GM19099 (cell line): Measurements from ENCODE around the gene PJA1.

Experiments used
- POLR2A ChIP-seq: IDR thresholded peaks from 3 replicates; pipeline ENCODE4 v1.6.1; 2011; ENCODE audit warnings: low read depth; ENCODE audit not compliant: insufficient read length; ENCODE audit errors: extremely low read depth

PJA1 gene

GRCh38 chrX:69179380-69179911 lies 14.2 kb upstream of the PJA1 start:
- TF ChIP-seq POLR2A, result no peak

- no peak for TF ChIP-seq POLR2A
Observed at GRCh38 chrX:69178592-69178991, 13.3 kb upstream of the PJA1 start.

DNA sequence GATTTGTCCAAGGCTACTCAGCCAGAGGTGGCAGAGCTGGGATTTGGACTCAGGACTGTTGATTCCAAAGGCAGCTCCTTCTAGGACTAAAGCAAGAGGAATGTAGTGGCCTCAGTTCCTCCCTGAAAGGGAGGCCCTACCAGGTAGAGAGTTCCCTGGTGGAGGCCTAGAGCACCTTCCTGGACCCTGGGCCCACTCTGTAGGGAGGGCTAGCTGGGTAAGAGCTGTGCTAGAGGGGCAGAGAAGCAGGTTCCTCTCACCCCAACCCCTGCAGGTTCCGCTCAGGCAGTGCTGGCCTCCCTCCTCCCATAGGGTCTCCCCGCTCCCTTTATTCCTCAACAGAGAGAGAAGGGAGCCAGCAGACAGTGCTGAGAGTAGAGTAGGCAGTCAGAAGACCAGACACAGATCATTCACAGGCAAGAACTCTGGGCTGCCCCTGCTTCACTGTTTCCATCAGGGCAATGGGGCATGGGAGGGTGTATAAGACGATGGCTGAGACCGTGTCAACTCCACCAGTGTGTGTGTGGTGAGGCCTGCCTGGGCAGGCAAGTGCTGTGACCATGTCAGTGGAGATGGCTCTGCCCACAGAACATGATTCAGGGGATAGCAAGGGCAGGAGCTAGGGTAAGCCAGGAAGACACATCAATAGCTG lies 12.4 kb upstream of the PJA1 start:
- TF ChIP-seq POLR2A, result no peak

DNA sequence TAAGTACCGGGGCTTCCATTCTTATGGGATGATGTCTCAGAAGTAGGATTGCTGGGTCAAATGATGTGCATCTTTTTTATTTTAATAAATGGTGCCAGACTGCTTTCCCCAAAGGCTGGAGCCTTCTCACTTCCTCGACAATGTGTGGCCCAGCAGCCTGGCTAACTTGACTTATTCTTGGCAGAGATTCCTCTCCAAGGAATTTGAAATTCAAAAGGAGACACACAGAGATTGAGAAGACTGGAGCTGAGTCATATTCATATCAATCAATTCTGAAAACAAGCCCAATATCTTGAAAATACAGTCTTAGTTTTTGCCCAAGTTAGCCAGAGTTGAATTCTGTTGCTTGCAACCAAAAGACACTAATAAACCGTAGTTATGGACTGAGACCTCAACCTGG lies 10.8 kb upstream of the PJA1 start:
- TF ChIP-seq POLR2A, result no peak

GRCh38 chrX:69173906-69174305 lies 8.7 kb upstream of the PJA1 start:
- TF ChIP-seq POLR2A, result no peak

DNA sequence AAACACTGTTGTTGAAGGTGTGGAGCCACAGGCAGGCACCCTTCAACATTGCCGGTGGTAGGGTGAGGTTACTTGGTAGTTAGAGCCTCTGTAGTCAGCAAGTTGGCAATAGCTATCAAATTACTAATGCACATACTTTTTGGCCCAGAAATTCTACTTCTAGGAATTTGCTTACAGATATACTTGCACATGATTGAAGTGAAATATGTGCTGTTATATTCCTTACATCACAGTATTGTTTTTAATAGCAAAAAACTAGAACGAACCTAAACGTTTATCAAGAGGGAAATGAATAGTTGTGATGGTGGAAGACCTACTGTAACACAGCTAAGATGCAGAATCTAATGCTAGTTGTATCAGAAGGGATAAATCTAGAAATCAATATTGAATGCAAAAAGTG lies 7.7 kb upstream of the PJA1 start:
- no peak for TF ChIP-seq POLR2A

DNA sequence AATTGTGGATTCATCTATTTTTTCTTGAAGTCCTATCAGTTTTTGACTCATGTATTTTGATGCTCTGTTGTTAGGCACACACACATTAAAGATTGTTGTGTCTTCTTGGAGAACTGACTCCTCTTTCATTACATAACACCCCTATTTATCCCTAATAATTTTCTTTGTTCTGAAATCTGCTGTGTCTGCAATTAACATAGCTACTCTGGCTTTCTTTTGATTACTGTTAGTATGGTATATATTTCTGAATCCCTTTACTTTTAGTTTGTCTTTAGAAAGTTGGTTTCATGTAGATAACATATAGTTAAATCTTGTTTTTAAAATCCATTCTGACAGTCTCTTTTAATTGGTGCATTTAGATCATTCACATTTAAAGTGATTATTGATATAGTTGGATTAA lies 5.1 kb upstream of the PJA1 start:
- TF ChIP-seq POLR2A, result no peak

DNA sequence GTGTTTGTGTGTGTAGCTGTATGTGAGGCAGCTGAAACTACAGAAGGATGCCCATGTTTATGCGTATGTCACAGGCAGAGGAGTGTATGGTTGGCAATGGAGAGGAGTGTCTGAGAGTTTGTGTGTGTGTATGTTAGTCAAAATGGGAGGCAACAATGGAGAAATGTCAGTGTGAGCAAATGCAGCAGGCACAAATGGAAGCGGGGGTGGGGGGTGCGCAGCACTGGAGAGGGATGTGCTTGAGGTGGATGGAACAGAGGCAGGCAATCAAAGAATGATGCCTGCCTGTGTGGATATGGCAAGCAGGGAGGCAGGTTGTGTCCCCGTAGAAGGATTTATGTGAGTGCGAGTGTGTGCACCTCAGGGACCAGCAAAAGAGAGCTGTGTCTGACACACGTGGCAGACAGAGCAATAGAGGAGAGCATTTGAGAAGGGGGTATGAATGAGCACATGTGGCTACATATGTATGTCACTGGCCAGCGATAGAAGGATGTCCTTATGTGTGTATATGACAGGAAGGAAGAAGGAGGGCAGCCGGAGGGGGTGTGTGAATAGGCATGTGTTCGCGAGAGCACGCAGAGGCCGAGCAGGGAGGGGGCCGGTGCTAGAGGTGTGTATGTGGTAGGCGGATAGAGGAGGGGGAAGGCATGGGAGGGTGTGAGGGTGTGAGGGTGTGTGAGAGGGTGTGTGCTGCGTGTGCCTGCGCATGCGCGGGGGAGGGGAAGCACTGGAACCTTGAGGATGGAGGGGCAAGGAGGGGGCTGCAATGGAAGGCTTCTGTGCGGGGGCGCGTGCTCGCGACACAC lies 1.1 kb downstream of the PJA1 start:
- TF ChIP-seq POLR2A, result no peak

DNA sequence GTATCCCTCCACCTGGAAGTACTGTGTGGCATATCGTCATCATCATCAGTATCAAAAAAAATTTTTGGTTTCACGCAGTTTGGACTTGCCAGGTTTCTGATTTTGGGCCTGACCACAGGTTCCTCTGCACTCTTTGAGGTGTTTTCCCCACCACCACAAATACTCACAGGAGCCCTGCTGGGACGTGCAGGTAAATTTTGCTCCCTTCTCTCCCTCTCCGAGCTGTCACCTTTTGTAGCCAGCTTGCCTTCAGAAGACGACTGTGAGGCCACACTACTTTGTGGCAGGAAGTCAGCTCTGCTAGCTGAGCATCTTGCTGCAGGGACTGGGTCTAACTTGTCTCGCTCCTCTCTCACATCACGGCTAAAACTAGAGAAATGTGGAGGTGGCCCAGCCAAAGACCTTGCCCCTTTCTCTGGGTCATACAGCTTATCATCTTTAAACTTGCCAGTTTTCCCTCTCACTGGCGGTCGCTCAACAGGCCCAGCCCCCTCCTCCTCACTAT lies 2.8 kb downstream of the PJA1 start:
- no peak for TF ChIP-seq POLR2A

- no peak for TF ChIP-seq POLR2A
Observed at GRCh38 chrX:69161786-69162349, 3.4 kb downstream of the PJA1 start.

DNA sequence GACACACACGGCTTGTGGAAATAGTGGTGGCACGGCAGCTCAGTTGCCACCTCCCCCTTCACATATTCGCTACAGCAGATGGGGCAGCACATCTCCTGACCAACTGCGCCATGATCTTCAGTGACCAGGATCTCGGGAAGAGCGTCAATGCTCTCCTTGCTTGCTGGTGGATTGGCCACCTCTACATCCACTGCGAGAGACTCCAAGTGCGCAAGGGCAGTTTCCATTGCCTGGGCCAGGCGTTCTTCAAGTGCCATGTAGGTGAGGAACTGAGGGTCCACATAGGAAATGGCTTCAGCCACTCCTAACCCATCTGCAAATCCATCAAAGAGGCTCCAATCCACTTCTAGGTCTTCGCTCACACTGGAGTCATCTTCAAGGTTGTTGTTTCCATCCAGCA lies 3.9 kb downstream of the PJA1 start:
- TF ChIP-seq POLR2A, result no peak

- no peak for TF ChIP-seq POLR2A
Observed at GRCh38 chrX:69158166-69158980, 6.9 kb downstream of the PJA1 start.

GRCh38 chrX:69156638-69157037 lies 8.6 kb downstream of the PJA1 start:
- TF ChIP-seq POLR2A, result no peak

DNA sequence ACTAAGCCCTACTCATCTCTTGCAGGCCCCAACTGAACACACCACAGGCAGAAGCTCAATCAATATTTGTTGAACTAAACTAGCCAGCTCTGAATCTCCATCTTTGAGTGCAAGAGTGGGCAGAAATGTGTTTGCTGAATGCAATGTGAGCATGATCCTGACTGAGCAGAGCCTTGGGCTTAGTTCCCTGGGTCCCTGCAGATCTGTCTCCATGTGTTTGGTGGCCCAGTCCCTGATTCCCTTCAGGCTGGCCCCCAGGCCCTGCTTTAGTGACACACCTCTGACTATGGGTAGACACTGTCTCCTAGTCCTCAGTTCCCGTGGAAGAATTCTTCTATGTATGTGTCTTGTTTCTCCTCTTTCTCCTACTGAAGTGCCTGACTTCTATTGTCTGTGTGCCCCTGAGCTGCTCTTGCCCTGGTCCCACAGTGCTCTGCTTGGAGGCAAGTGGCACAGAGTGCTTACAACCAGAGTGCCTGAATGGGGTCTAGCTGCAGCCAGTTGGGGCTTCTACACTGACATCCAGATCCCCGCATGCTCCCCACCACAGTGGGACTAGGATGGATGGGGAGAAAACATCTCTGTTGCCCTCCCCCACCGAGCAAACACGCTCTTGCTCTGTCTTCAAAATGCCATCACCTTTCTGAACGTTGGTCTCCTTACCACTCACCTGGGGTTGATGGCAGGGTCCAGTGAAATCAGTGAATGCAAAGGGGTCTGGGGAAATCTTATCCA lies 9.3 kb downstream of the PJA1 start:
- TF ChIP-seq POLR2A, result no peak
